NCI-H82 treated with DMSO at 0.1 percent for 48 hours (cell line): ENCODE data around the gene APCDD1L.
A peak's percentile ranks its signal among the peaks of the same experiment; 100 is the strongest.

ENCODE experiments used
- DNase-seq: peaks from one replicate; lab custom pipeline; 2025; ENCODE audit not compliant: unreplicated experiment; lab: John Stamatoyannopoulos, UW

APCDD1L gene

DNA sequence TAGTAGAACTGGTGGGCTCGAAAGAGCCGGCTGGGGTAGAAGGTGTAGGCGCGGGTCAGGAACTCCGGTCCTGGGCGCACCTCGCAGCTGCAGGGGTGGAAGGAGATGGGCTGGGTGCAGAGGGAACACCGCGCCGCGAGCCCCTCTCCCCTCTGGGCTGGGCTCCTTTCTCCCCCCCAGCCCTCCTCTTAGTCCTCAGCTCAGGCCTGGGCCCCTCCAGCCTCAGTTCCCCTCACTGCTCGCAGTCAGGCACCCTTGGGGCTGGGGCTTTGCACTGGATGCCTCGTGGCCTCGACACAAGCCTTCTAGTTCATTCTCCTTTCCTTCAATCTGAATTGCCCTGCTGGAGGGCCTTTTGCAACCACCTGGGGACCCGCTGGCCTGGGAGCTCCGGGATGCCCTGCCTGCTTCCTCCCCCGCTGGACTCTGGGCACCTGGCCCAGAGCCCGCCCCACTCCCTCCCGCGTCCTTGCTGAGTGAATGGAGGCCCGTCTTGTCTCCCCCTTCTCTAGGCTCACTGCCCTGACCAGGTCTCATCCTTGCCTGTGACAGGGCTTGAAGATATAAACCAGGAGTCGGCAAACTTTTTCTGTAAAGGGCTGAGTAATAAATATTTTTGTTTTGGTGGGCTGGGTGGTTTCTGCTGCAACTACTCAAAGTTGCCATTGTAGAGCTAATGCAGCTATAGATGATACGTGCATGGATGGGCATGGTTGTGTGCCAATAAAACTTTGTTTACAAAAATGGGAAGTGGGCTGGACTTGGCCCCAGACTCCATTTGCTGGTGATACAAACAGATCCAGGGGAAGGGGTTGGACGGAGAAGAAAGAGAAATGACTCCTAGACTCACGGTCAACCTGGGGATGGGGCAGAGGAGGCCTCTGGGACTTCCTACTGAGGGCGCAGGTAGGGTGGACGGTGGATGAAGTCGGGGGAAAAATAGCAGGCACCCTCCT lies 47.3 kb downstream of the APCDD1L start:
- no peak for DNase-seq

DNA sequence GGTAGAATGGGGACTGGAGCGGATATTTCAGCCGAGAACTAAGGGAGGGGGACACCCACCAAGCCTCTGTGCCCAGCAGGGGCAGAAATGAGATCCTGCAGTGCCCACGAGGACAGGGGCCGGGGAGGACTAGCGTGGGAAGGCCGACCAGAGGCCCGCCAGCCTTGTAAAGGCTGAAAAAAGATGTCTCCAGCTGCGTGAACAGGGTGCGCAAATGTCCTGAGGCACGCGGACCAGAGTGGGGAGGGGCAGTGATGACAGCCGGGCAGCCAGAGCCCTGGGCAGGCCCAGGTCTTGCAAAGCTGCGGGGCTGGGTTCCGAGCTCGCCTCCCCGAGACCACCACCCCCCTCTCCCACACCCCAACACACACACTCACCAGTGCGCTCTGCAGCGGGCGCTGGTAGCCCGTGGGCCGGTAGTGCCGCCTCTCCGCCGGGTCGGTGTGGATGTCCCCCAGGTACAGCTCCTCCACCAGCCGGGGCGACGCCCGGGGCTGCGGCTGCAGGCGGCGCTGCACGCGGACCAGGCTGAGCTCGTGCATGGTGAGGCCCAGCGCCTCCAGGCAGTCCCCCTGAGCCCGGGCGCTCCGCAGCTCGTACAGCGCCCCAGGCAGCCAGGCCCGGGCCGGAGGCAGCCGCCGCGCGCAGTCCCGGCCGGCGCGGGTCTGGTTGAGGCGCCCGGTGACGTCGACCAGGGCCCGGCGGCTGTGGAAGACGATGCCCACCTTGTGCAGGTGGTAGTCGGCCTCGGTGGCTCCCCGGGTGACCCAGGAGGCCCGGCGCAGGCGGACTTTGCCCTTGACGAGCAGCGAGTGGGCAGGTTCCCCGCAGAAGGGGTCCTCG lies 48.2 kb downstream of the APCDD1L start:
- no peak for DNase-seq

DNA sequence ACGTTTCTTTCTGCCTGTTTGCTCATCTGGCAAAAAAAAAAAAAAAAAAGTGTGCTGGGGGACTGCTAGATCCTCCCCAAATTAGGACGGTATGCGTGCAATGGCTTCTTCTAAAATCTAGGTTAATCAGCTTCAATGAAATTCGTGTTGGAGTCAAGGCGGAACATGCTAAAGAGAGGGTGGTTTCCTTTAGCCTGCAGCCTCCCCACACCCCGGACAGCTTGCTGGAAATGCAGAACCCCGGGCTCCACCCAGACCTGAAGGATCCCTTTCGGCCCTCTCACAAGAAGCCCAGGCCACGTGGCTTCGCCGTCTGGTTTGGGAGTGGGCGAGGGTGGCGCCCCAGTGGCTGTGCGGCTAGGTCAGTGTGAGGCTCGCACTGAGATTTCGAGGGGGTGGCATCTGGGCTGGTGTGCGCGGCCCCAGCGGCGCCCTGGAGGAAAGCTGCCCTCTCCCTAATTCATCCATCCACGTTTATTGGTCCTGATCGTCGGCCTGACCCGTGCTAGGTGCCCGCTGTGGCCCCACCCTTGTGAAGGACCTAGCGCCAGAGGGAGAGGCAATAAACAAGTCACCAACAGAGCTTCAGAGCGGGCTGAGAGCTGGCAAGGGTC lies 49.0 kb downstream of the APCDD1L start:
- no peak for DNase-seq

DNA sequence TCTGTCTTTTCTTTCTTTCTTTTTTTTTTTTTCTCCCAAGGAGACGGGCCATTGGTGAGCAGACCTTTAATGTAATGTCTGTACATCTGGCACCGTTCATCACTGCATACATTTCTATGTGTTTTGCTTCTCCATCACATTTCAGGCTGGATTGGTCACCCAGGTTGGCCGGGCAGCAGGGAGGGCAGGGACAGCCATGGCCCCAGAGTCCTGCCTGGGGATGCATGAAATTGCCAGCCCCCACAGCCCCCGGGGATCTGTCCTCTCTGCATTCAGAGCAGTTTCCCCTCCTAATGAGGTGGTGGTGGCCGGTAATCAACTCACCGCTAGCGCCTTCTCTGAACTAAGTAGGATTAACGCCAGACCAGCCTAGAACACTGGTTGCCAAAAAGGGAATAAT lies 50.4 kb downstream of the APCDD1L start:
- DNase-seq = no peak

DNA sequence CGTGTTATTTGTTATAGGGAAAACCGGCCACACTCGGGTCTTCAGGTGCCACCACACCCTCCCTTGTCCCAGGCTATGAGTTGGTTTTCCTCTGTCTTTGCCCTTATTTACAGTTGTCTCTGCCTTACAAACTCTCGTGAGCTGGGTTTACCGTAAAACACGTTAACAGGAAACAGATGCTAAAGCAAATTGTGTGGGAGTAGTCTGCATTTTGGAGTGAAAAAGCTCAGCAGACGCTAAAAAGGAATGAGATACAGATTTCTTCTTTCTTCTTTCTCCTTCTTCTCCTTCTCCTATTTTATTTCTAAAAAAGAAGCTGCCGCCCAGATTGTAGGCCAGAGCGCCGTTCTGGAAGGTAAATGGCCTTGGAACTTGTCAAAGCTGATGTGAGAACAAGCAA lies 51.9 kb downstream of the APCDD1L start:
- no peak for DNase-seq

DNA sequence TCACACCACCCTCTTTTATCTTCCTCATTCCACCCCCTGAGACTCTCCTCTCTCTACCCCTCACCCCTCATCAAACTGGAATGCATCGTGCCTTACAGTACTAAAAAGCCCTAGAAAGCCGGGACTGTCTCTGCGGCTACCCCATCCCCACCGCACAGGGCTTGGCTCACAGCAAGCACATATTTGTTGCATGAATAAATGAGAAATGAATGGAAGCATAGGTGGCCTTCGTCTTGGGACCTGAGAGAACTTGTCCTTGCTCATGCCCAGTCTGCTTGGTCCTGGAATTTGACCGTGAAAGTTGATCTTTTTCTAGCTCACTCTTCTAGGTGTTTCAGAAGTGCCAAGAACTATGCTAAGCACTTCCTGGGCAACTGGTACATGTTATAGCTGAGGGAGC lies 53.3 kb downstream of the APCDD1L start:
- DNase-seq = no peak

DNA sequence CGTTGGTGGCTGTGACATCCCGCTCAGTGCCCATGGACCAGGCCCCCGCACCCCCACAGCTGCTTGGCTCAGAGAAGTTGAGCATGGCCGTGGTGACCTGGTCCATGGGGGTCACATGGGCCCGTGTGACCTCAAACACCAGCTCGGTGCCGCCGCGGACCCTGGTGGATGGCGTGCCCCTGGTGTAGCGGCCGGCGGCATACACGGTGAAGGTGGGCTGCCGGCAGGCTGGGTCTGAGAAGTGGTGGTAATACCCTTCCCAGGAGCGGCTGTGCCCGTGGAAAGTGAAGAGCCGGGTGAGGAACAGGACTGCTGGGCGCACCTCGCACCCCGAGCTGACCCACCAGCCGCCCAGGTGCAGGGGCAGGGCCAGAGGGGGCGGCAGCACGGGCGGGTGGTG lies 54.1 kb downstream of the APCDD1L start:
- no peak for DNase-seq

DNA sequence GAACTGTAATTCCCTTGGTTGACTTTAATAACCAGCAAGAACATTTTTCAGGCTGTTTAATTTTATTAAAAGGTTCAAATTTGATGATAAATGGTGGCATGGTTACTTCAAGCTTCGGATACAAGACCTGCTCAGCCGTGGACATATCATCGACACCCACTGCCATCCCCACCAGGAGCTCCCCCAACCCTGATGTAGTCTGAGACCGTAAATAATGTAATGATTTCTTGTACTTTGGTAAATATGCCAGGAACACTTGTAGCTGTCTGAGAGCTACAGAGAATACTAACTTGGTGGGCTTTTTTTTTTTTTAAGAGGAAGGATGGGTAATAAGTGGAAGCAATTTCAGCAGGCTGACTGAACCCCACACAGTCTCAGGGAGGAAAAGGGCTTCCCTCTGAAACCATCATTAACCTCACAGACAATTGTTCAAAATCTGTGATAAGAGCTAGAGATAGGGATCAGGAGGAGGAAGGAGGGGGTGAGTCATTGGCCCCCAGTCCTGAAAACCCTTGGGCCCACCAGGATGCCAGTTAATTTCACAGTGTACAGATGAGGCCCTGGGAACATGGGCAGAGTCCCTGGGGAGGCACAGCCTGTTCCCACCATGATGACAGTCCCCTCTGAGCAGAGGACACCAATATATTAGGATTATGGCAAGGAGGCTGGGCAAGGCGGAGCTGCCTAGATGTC lies 56.0 kb downstream of the APCDD1L start:
- no peak for DNase-seq

DNA sequence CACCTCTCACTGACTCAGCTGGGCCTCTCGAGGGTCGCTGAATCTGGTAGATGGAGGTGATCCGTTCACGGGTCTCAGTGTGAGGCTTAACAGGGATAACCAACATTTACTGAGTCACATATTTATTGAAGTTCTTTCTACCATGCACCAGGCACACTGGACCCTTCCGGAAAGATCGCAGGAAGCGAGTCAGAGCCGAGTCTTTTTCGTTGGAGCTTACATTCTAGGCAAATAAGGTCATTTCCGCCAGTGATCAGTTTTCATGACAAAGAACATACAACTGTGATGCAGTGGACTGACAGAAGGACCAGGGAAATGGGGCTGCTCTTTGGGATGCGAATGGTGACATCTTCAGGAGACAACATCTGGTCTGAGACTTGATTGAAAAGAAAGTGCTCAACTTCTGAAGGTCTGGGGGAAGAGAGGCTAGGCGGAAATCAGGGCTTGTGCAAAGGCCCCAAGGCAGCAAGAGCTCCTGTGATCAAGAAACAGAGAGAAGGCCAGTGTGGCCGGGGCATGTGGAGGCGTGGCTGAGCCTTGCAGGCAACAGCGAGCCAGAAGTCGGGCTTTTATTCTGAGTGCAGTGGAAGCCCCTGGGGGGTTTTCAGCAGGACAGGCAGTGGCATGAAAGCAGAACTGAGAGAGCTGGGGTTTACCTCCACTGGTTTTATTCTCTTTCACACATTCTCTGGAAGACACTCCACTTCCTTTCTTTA lies 56.7 kb downstream of the APCDD1L start:
- no peak for DNase-seq

DNA sequence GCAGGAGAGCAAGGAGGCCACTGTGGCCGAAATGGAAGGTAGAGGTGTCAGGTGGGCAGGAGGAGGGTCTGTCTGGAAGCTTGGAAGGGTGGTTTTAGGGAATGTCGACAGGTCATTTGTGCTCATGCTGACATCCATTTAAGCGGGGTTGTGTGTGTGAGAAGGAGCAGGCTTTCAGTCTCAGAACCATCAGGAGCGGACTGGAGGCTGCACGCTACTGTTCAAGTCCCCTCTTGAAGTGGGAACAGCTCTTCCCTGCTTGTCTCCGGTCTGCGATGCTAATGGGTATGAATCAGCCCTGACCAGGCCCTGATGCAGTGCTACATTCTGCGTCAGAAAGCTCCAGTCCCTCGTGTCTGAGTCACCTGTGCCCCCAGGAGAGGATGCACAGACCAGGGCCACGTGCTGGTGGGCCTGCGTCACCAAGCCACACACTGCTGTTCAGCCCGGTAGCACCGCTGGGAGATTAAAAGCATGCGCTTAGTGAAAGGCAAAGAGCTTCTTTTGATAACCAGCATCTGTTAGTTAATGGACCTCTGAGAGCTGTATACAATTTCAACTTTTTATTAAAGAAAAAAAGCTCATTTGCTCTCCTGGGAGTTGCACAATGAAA lies 58.0 kb downstream of the APCDD1L start:
- no peak for DNase-seq

DNA sequence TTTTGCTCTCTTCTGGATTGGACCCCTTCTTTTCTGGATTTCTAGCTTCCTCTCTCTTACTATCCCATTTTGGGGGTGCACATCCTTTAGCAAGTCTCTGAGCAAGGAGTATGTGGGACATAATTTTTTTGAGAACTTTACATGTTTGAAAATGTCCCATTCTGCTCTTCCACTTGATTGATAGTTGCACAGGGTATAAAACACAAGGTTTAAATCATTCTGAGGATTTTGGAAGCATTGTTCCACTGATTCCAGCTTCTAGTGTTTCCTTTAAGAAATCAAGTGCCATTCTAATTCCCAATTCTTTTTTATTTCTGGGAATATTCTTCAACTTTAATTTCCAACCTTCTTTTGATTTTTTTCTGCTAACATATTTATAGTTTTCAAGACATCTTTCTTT lies 60.7 kb downstream of the APCDD1L start:
- DNase-seq = no peak

DNA sequence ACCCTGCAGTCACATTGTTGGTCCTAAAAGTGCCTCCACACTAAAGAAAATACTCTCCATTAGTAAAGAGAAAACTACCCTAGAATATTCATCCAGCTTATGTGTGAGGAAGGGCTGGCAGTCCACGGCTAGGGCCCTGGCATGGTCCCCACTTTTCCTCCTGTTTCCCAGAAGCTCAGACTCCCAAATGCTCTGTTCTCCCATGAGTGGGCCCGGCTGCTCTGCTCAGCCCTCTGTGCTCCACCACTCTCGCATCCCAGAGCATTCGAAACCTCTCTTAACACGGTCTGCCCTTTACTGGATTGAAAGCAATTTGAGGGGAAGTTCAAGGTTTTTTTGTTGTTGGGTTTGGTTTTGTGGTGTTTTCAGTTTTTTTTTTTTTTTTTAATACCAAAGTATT lies 61.8 kb downstream of the APCDD1L start:
- no peak for DNase-seq

DNA sequence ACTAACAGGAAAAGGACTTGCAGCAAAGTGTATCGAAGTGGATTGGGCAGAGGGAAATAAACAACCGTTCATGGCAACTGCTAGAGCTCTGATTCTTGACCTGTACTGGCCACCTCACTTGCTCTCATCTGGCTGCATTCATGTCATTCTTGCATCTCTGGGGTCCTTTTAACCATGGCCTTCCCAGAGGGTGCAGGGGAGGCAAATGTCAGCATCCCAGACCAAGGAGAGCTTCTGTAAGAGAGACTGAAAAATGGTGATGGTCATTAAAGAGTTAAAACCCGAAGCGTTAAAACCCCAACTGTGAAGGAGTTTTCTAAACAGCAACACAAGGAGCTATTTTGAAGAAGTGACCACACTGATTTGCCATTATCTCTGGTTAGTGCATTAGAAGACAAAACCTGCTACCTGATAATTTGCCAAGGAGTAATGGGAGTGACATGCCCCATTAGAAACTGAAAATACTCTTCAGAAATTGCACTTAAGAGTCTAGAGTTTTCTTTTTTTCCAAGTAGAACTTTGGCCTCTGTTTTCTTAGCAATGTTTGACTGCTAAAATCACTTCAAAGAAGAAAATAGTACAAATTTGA lies 62.4 kb downstream of the APCDD1L start:
- no peak for DNase-seq

DNA sequence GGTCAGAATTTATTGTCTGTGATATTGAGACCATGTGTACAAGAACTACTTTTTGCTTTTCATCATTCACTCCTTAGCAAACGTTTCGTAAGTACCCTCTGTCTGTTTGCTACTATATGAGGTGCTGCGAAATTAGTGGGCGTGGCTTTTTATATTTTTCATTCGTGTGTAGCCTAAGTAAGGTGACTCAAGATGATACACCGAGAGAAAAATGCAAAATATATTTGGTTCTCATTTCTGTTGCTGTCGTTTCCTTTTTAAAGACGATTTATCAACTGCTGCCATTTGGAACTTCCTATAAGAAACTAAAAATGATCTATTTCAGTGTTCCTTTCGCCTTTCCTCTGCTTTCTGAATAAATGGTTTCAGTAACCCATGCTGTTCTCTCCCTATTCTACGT lies 64.9 kb downstream of the APCDD1L start:
- no peak for DNase-seq

DNA sequence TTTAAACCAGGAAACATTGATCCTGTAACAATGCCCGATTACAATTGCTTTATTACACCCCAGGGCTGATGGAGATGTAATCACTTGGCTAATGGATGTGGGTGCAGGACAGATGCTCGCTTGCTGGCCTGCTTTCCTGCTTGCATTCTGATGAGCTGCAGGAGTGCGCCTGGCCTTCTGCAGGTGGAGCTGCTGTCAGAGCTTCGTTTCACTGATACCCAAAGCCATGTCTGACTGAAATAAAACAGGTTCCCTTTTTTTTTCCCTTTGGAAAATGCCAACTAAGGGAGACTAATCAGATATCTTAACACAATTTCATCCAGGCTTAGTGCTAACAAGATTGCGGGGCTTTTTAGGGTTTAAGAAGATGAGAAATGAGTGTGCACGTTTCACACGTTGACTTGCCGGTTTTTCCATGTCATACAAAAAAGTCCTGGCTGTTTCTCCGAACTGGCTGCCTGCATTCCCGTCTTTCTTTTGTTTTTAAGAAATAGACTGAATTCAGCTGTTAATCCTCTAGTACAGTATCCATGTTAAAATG lies 65.4 kb downstream of the APCDD1L start:
- DNase-seq = peak; percentile 95

DNA sequence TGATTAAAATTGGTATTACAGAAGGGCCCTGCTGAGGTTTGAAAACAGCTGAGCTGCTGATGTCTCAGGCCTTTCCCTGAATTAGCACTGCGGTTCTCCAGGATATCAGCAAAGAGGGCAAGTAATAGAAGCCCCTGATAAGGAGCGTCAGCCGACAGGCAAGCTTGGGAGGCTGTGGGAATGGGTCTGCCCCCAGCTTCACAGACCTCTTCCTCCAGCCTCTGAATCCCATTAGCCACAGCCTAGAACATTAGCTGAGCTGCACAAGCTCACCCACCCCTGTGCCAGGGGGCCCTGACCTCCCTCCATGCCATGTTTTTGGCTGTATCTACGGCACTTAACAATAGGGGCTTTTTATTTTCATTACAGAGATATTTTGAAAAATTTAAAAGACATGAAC lies 66.2 kb downstream of the APCDD1L start:
- peak; percentile 57 for DNase-seq

DNA sequence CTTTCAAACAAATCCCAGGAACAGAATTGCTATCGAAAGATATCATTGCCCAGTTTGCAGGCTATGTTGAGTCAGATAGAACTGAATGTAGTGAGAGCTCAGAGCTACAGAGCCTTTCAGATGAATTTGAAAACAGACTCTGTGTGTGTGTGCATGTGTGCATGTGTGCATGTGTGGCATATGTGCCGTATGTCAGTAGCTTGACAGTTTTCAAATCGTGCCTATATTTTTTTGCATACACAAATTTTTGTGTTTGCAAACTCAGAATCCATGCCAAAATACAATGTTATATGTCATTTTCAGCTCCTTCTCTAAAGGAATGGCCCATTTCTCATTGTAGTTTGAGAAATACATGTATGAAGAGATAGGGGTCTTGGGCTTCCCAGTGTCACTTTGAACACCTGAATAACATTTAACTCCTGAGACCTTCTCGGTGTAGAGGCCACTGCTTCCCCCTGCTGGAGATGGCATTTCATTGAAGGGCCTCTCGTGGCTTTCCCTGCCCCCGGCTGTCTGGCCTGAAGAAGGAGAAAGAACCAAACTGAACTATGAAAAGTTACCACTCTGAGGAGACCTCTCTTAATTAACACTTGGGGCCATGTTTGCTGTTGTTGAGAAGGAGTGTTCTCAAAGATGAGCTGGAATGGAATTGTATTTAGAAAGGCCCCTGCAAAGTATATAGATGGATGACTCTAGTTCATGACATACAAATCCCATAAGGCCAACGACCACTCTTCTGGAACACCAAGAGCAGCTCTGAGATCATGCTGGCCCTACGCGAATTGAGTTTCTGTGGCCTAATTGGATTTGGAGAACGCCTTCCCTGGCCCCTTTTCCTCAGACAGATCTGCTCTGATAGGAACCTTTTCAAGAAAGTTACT lies 67.4 kb downstream of the APCDD1L start:
- peak; percentile 74 for DNase-seq

DNA sequence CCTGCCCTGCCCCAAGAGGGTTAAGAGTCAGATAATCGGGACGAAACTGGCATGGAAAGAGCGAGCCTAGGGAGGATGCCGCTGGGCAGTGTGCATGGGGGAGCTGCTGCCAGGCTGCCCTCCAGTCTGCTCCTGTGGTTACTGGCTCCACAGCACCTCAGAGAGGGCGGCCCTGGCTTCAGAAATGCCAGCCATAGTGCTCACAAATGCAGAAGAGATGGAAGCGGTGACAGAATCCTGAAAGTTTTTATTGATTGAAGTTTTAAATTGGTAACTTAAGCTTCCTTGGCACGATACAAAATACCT lies 68.3 kb downstream of the APCDD1L start:
- DNase-seq = no peak
